GM21381 (cell line): ENCODE results near the gene SERBP1.

Source experiments
- ATAC-seq: cut with Tn5 transposase; IDR thresholded peaks from one replicate; pipeline ENCODE4 v1.9.1; 2021; ENCODE audit warnings: mild to moderate bottlenecking, moderate library complexity; ENCODE audit not compliant: unreplicated experiment

SERBP1 gene

GRCh38 chr1:67368046-67368514 is 62.1 kb downstream of the SERBP1 start:
- no peak for ATAC-seq

DNA sequence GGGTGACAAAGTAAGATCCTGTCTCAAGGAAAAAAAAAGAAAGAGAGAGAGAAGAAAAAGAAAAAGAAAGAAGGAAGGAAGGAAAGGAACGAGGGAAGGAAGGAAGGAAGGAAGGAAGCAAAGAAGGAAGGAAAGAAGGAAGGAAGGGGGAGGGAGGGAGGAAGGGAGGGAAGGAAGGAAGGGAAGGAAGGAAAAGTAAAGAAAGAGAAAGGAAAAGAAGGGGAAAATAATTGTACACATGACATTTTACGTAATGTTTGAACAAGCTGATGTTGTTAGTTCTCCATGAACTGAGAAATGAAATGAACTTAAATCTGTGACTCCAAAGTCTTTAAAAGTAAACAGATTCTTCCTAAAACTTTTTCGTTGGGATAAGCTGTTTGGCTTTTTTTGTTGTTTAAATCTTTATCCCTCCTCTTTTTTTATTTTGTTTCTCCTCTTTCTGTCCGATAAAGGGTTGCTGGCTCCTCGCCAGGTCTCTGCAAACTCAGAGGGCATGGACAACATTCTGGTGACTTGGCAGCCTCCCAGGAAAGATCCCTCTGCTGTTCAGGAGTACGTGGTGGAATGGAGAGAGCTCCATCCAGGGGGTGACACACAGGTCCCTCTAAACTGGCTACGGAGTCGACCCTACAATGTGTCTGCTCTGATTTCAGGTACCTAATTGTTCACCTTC is 62.7 kb downstream of the SERBP1 start:
- ATAC-seq: no peak

- no peak for ATAC-seq
Measured at GRCh38 chr1:67361641-67362040, 68.6 kb downstream of the SERBP1 start.

GRCh38 chr1:67359592-67359991 is 70.6 kb downstream of the SERBP1 start:
- ATAC-seq: no peak
